ENCODE results near the gene PPM1E.

PPM1E gene

GRCh38 chr17:59030811-59031210 lies 275.2 kb downstream of the PPM1E start:
- ChIA-PET POLR2A (interaction anchor here (0.6 kb wide), 1 partner anchor 12 kb away, joined by 3 read pairs; no protein-coding TSS in a partner anchor), CTCF (interaction anchor here (0.5 kb wide), 1 partner anchor 207 kb away, joined by 3 read pairs; no protein-coding TSS in a partner anchor)
- TF ChIP-seq CTBP1 (IDR thresholded peaks at IDR 0.05; ENCODE audit: borderline replicate concordance) (no peak), HDGF (IDR thresholded peaks at IDR 0.05; ENCODE audit: borderline replicate concordance) (no peak), FOXA1 (IDR thresholded peaks at IDR 0.05) (no peak), TARDBP (IDR thresholded peaks at IDR 0.05) (no peak), FOXK2 (IDR thresholded peaks at IDR 0.05) (no peak), ZNF384 (IDR thresholded peaks at IDR 0.05) (no peak), SP1 (IDR thresholded peaks at IDR 0.05) (no peak), NFRKB (IDR thresholded peaks at IDR 0.05) (no peak), BHLHE40 (IDR thresholded peaks at IDR 0.05; ENCODE audit: borderline replicate concordance) (no peak), LEF1 (IDR thresholded peaks at IDR 0.05; ENCODE audit: borderline replicate concordance) (no peak), L3MBTL2 (conservative IDR thresholded peaks at IDR 0.05) (no peak), ELF4 (IDR thresholded peaks at IDR 0.05) (no peak)
- TF ChIP-seq, protein P1, sequence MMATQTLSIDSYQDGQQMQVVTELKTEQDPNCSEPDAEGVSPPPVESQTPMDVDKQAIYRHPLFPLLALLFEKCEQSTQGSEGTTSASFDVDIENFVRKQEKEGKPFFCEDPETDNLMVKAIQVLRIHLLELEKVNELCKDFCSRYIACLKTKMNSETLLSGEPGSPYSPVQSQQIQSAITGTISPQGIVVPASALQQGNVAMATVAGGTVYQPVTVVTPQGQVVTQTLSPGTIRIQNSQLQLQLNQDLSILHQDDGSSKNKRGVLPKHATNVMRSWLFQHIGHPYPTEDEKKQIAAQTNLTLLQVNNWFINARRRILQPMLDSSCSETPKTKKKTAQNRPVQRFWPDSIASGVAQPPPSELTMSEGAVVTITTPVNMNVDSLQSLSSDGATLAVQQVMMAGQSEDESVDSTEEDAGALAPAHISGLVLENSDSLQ (IDR thresholded peaks at IDR 0.05) = no peak
- no peak for DNase-seq (ENCODE audit: extremely low spot score)
